Endothelial cell of umbilical vein (primary cell): ENCODE results near the gene TXNL4B. TPM values are rescaled to one million over a fixed set of nuclear protein-coding genes. Genes with fewer than 3 reads are reported as not detected.
"Not testable (repeated sequence)": the region's sequence is repeated elsewhere in the genome, so short reads cannot be mapped to it uniquely, and the experiment has no call there.

Experiments
- BruUV-seq: library from RNA; stranded (reverse); fragments of 400-500 nt; replicated peaks from 2 replicates; lab custom pipeline; 2021; lab: Mats Ljungman, UMichigan
- CTCF ChIA-PET: fragments of 300-600, 350-600 bp; sonication (Branson Sonifier 250); formaldehyde crosslinking; loops from one replicate; lab custom pipeline; 2021; ENCODE audit warnings: antibody characterized with exemption, inconsistent platforms; lab: Charles Lee
- POLR2A ChIA-PET: fragments of 300-600, 350-600 bp; sonication (Branson Sonifier 250); formaldehyde crosslinking; loops from one replicate; lab custom pipeline; 2021; ENCODE audit warnings: antibody characterized with exemption, inconsistent platforms; lab: Charles Lee
- DNase-seq: peaks from one replicate; pipeline ENCODE4 v3.0.0-alpha.2; 2011; ENCODE audit warnings: low read depth, low spot score
- FAIRE-seq: peaks from 2 replicates; lab custom pipeline; 2011; peaks lifted over from hg19 to GRCh38; lab: Jason Lieb, UNC
- H2AFZ ChIP-seq: 2 replicates; pipeline ENCODE4 v1.6.0; 2012; ENCODE audit warnings: low read depth, low read length, control low read depth, inconsistent platforms
- H3K27ac ChIP-seq: 2 replicates; pipeline ENCODE4 v1.5.1; 2011; ENCODE audit warnings: low read depth, mild to moderate bottlenecking, control low read depth, low read length, moderate library complexity; ENCODE audit not compliant: insufficient read depth
- H3K27me3 ChIP-seq, 2 experiments: 2 replicates each; pipeline versions ENCODE4 v1.6.0 to v1.6.1; 2011; ENCODE audit warnings: low read length in 2 of 2, mixed read lengths in 1 of 2; ENCODE audit not compliant: control insufficient read depth in 2 of 2, insufficient read depth in 2 of 2
- H3K36me3 ChIP-seq, 2 experiments: 2 replicates in 1 of 2; 3 replicates in 1 of 2; pipeline ENCODE4 v1.5.1; 2011; ENCODE audit warnings: low read length in 2 of 2, mild to moderate bottlenecking in 1 of 2, moderate library complexity in 1 of 2; ENCODE audit not compliant: control insufficient read depth in 2 of 2, insufficient read depth in 2 of 2; ENCODE audit errors: extremely low read depth in 1 of 2
- H3K4me1 ChIP-seq: 3 replicates; pipeline ENCODE4 v1.5.1; 2011; ENCODE audit warnings: mild to moderate bottlenecking, low read length; ENCODE audit not compliant: control insufficient read depth, insufficient read depth; ENCODE audit errors: extremely low read depth
- H3K4me2 ChIP-seq: 2 replicates; pipeline ENCODE4 v1.6.1; 2011; ENCODE audit warnings: low read length, control low read depth, mixed read lengths; ENCODE audit not compliant: insufficient read depth
- H3K4me3 ChIP-seq, 3 experiments: fragments of 200-600 bp in 1 of 3; sonication (generic), shearing (Covaris generic) in 1 of 3; replicated peaks in 1 of 3; 2 replicates each; pipeline ENCODE4 v1.5.1; 2011 to 2016; ENCODE audit warnings: control low read depth in 3 of 3, low read length in 3 of 3, mild to moderate bottlenecking in 2 of 3, inconsistent platforms in 1 of 3, low read depth in 1 of 3, moderate library complexity in 1 of 3; ENCODE audit not compliant: insufficient read depth in 1 of 3
- H3K79me2 ChIP-seq: 2 replicates; pipeline ENCODE4 v1.6.0; 2012; ENCODE audit warnings: low read length, inconsistent platforms; ENCODE audit not compliant: control insufficient read depth, insufficient read depth
- H3K9ac ChIP-seq: replicated peaks from 2 replicates; pipeline ENCODE3; 2011; ENCODE audit warnings: low read length, control low read depth; ENCODE audit not compliant: insufficient read depth; ENCODE audit errors: extremely low read depth
- H3K9me1 ChIP-seq: replicated peaks from 3 replicates; pipeline ENCODE4 v1.6.0; 2011; ENCODE audit warnings: mild to moderate bottlenecking, low read length; ENCODE audit not compliant: control insufficient read depth, insufficient read depth; ENCODE audit errors: extremely low read depth
- H3K9me3 ChIP-seq: replicated peaks from 2 replicates; pipeline ENCODE4 v1.5.1; 2012; ENCODE audit warnings: low read length, inconsistent platforms; ENCODE audit not compliant: control insufficient read depth, insufficient read depth
- H4K20me1 ChIP-seq: replicated peaks from 2 replicates; pipeline ENCODE3; 2011; ENCODE audit warnings: mild to moderate bottlenecking, low read length; ENCODE audit not compliant: control insufficient read depth, insufficient read depth; ENCODE audit errors: extremely low read depth
- EZH2 ChIP-seq: IDR thresholded peaks from 2 replicates; pipeline ENCODE4 v1.6.1; 2012; ENCODE audit warnings: borderline replicate concordance, low read depth, mild to moderate bottlenecking, moderate library complexity, low read length, inconsistent platforms; ENCODE audit not compliant: severe bottlenecking
- FOS ChIP-seq: IDR thresholded peaks from 2 replicates; pipeline ENCODE4 v1.6.1; 2011; ENCODE audit warnings: mild to moderate bottlenecking, low read length, moderate library complexity, borderline replicate concordance; ENCODE audit not compliant: insufficient read depth
- GATA2 ChIP-seq: IDR thresholded peaks from 2 replicates; pipeline ENCODE4 v1.7.0; 2011; ENCODE audit warnings: low read depth, mild to moderate bottlenecking, moderate library complexity, mixed read lengths, low read length; ENCODE audit not compliant: insufficient read length, insufficient read depth
- JUN ChIP-seq: IDR thresholded peaks from 2 replicates; pipeline ENCODE4 v1.6.1; 2011; ENCODE audit warnings: borderline replicate concordance, low read depth; ENCODE audit not compliant: insufficient read length, insufficient read depth
- MYC ChIP-seq: IDR thresholded peaks from one replicate; pipeline ENCODE4 v1.6.1; 2011; ENCODE audit warnings: mild to moderate bottlenecking, low read depth, low read length
- POLR2A ChIP-seq: IDR thresholded peaks from 2 replicates; pipeline ENCODE4 v1.6.1; 2012; ENCODE audit warnings: low read depth, mild to moderate bottlenecking, control low read depth, low read length
- POLR2AphosphoS5 ChIP-seq: IDR thresholded peaks from 2 replicates; pipeline ENCODE4 v1.6.1; 2012; ENCODE audit warnings: low read depth, mild to moderate bottlenecking, control low read depth, low read length, moderate library complexity; ENCODE audit not compliant: insufficient read depth
- dilution Hi-C: fragments of 300-500 bp; cut with MboI; formaldehyde crosslinking; loops from one replicate; pipeline ENCODE4 v1.15.0; 2019; ENCODE audit warnings: low sequenced_read_pairs; ENCODE audit not compliant: extremely low pct_ligation_motif_present
- intact Hi-C: fragments of 100-400 bp; cut with micrococcal nuclease; formaldehyde crosslinking; loops from one replicate; pipeline ENCODE4 v1.10.0; 2022
- polyA plus RNA-seq, 4 experiments: library from polyadenylated mRNA; depleted of rRNA in 3 of 4; stranded (reverse) in 3 of 4; unstranded in 1 of 4; fragments of >200 nt; gene quantifications; 2 replicates each; pipeline versions ENCODE4 v1.2.1 to v1.2.3, GENCODE V29; 2011 to 2012; ENCODE audit warnings: missing spikeins in 1 of 4
- total RNA-seq: library from RNA; stranded (reverse); gene quantifications from 2 replicates; pipeline ENCODE4 v1.2.3, GENCODE V29; 2021
- TF ChIP-seq, protein P1 (sequence below), 2 donors: IDR thresholded peaks; 1 replicate in 1 of 2; 2 replicates in 1 of 2; pipeline ENCODE4 v1.5.1; 2011; ENCODE audit warnings: low read length in 2 of 2, mild to moderate bottlenecking in 2 of 2, moderate library complexity in 2 of 2, control low read depth in 1 of 2, inconsistent platforms in 1 of 2, low read depth in 1 of 2; ENCODE audit not compliant: insufficient read depth in 1 of 2; ENCODE audit errors: extremely low read depth in 1 of 2
- TF ChIP-seq, protein P2 (sequence below): IDR thresholded peaks from 2 replicates; pipeline ENCODE4 v1.6.1; 2011; ENCODE audit not compliant: insufficient read depth, insufficient read length

TXNL4B gene
- total and polyA plus RNA-seq, 2 donors (not counting 3 experiments of a cell fraction or from before 2014, with no cell fraction given): 10.0 to 12.7 TPM

DNA sequence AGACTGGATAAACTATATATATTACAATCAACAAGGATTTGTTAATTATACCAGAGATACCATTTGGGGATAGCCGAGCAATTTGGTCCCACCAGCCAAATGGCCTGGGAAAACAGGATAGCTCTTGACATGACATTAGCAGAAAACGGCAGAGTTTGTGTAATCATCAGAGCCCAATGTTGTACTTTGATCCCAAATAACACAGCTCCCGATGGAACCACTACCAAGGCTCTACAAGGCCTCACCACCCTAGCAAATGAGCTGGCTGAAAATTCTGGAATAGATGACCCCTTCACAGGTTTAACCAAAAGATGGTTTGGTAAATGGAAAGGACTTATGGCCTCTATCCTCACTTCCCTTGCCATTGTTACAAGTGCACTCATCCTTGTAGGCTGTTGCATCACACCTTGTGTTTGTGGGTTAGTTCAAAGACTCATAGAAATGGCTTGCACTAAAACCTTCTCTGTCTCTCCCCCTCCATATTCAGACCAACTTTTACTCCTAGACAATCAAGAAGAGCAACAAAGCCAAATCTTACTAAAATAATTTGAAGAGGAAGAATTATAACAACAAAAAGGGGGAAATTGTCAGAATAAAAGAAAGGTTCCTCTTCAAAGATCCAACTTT lies 9.5 kb downstream of the TXNL4B start:
- dilution Hi-C loops: no loop called here
- no TSS peak for BruUV-seq

DNA sequence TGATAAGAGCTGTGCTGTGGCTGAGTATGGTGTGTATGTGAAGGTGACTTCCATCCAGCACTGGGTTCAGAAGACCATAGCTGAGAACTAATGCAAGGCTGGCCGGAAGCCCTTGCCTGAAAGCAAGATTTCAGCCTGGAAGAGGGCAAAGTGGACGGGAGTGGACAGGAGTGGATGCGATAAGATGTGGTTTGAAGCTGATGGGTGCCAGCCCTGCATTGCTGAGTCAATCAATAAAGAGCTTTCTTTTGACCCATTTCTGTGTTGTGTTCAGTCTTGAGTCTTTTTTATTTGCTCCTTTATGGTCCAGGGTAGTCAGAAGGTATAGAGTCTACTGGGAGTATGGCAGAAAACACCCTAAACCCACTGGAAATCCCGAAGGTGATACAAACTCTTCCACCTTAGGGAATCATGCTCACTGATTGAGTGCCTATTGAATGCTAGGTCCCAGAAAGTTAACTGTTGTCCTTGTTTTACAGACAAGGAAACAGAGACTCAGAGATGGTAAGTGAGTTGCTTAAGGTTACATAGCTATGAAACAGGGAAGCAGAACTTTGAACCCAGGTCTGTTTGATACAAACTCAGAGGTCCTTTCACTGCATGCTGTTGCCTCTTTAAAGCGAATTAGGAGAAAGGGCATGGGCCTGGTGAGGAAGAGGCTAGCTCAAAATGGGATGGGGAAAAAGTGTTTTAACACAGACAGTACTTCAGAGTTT lies 16.3 kb downstream of the TXNL4B start:
- H3K4me2 ChIP-seq, H3K36me3 ChIP-seq, intact Hi-C loops, dilution Hi-C loops, H2AFZ ChIP-seq, H3K9me1 ChIP-seq, DNase-seq, H3K9me3 ChIP-seq, H3K27ac ChIP-seq, BruUV-seq, H3K27me3 ChIP-seq, H3K9ac ChIP-seq, H4K20me1 ChIP-seq, H3K79me2 ChIP-seq, H3K4me3 ChIP-seq, H3K4me1 ChIP-seq, FAIRE-seq: not testable (repeated sequence)
- ChIA-PET CTCF (interaction anchor here (1.5 to 1.7 kb wide), 2 partner anchors 10 kb away, joined by 3 to 4 read pairs; no protein-coding TSS in a partner anchor), POLR2A (interaction anchor here (0.6 kb wide), 1 partner anchor 268 kb away, joined by 5 read pairs; no protein-coding TSS in a partner anchor)

More for the DNA sequence above, 9.5 kb downstream of the TXNL4B start:
- no peaks in the 10 kb centered on the region for H3K9me3 ChIP-seq
- no peaks in the 10 kb centered on the region for H3K9me1 ChIP-seq
- no peaks in the 10 kb centered on the region for H4K20me1 ChIP-seq
- CTCF ChIA-PET: interaction anchor here (1.6 to 1.8 kb wide), 2 partner anchors 10 to 17 kb away, joined by 4 to 5 read pairs; partner anchors contain the start of genes DHX38 and TXNL4B
- peaks cover 6 to 10% of the 10 kb centered on the region in 2 experiments for H3K36me3 ChIP-seq
- H3K27ac ChIP-seq: no peak overlapping the region
- H3K4me3 ChIP-seq: no peak overlapping the region
- no peak overlapping the region for H3K4me2 ChIP-seq
- no peak overlapping the region for H3K9ac ChIP-seq
- no peak for TF ChIP-seq EZH2
- no peak for TF ChIP-seq MYC
- no peak for TF ChIP-seq GATA2
- TF ChIP-seq JUN: no peak
- TF ChIP-seq POLR2AphosphoS5: no peak
- TF ChIP-seq FOS: no peak
- TF ChIP-seq POLR2A: no peak
- TF ChIP-seq, protein P1, sequence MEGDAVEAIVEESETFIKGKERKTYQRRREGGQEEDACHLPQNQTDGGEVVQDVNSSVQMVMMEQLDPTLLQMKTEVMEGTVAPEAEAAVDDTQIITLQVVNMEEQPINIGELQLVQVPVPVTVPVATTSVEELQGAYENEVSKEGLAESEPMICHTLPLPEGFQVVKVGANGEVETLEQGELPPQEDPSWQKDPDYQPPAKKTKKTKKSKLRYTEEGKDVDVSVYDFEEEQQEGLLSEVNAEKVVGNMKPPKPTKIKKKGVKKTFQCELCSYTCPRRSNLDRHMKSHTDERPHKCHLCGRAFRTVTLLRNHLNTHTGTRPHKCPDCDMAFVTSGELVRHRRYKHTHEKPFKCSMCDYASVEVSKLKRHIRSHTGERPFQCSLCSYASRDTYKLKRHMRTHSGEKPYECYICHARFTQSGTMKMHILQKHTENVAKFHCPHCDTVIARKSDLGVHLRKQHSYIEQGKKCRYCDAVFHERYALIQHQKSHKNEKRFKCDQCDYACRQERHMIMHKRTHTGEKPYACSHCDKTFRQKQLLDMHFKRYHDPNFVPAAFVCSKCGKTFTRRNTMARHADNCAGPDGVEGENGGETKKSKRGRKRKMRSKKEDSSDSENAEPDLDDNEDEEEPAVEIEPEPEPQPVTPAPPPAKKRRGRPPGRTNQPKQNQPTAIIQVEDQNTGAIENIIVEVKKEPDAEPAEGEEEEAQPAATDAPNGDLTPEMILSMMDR (IDR thresholded peaks at IDR 0.05; ENCODE audit: extremely low read depth in 1 of 2, insufficient read depth in 1 of 2, low read depth in 1 of 2, low read length in 2 of 2): no peak
- TF ChIP-seq, protein P2, sequence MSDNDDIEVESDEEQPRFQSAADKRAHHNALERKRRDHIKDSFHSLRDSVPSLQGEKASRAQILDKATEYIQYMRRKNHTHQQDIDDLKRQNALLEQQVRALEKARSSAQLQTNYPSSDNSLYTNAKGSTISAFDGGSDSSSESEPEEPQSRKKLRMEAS: no peak
- DNase-seq (no peak), FAIRE-seq (no peak)
- POLR2A ChIA-PET: no interaction called here
- intact Hi-C loops: no loop called here
- H3K79me2 ChIP-seq: no peaks in the 10 kb centered on the region
- no peak overlapping the region for H2AFZ ChIP-seq
- no peaks in the 10 kb centered on the region for H3K27me3 ChIP-seq
- H3K4me1 ChIP-seq: no peaks in the 10 kb centered on the region
